Uterus (tissue), 4 donors: ENCODE data around the gene UGT1A8. TPM values are rescaled to one million over a fixed set of nuclear protein-coding genes. Genes with fewer than 3 reads are reported as not detected.

ENCODE experiments used
- DNase-seq, 2 donors: peaks; one replicate each; pipeline ENCODE4 v3.0.0-alpha.2; 2019 to 2020
- H3K27ac ChIP-seq, 2 donors: fragments of 200-600 bp; sonication (generic); 1 replicate in 1 of 2; 2 replicates in 1 of 2; pipeline ENCODE4 v1.5.1; 2016 to 2018
- H3K27me3 ChIP-seq, 2 donors: fragments of 200-600 bp; sonication (generic); one replicate each; pipeline ENCODE4 v1.5.1; 2018 to 2019; ENCODE audit warnings: control low read depth in 1 of 2
- H3K36me3 ChIP-seq, 2 donors: fragments of 200-600 bp; sonication (generic); one replicate each; pipeline ENCODE4 v1.5.1; 2019; ENCODE audit warnings: control low read depth in 1 of 2
- H3K4me1 ChIP-seq, 2 donors: fragments of 200-600 bp; sonication (generic); one replicate each; pipeline ENCODE4 v1.5.1; 2018 to 2019; ENCODE audit warnings: control low read depth in 1 of 2
- H3K4me3 ChIP-seq, 2 donors: fragments of 200-600 bp; sonication (generic); 1 replicate in 1 of 2; 2 replicates in 1 of 2; pipeline ENCODE4 v1.5.1; 2018 to 2019; ENCODE audit warnings: mild to moderate bottlenecking in 1 of 2
- H3K9me3 ChIP-seq, 2 donors: fragments of 200-600 bp; sonication (generic); one replicate each; pipeline ENCODE4 v1.5.1; 2019; ENCODE audit warnings: control low read depth in 1 of 2
- POLR2A ChIP-seq, 2 donors: fragments of 450-650 bp; IDR thresholded peaks; one replicate each; pipeline ENCODE4 v1.6.1; 2016; ENCODE audit warnings: antibody characterized with exemption in 2 of 2, mild to moderate bottlenecking in 1 of 2, moderate library complexity in 1 of 2
- intact Hi-C: fragments of 100-400 bp; cut with DNase I; formaldehyde crosslinking; loops from one replicate; pipeline ENCODE4 v1.15.1; 2023; ENCODE audit warnings: low total_unique reads
- total RNA-seq, 4 donors: library from RNA; depleted of rRNA in 3 of 4; stranded (reverse); fragments of >200 nt in 3 of 4; gene quantifications; one replicate each; pipeline versions ENCODE4 v1.1.0 to v1.2.4, GENCODE V29; 2014 to 2023
- TF ChIP-seq, protein P1 (sequence below), 4 experiments: fragments of 200-600 bp in 2 of 4; fragments of 450-650 bp in 2 of 4; sonication (generic) in 2 of 4; IDR thresholded peaks; one replicate each; pipeline ENCODE4 v1.5.1; 2016 to 2019; ENCODE audit warnings: antibody characterized with exemption in 4 of 4, mild to moderate bottlenecking in 2 of 4, moderate library complexity in 1 of 4
- donor health status: DM: yes; HTN: yes; CAD: no.

UGT1A8 gene
- total RNA-seq, 4 donors from 2014 or later = not detected

DNA sequence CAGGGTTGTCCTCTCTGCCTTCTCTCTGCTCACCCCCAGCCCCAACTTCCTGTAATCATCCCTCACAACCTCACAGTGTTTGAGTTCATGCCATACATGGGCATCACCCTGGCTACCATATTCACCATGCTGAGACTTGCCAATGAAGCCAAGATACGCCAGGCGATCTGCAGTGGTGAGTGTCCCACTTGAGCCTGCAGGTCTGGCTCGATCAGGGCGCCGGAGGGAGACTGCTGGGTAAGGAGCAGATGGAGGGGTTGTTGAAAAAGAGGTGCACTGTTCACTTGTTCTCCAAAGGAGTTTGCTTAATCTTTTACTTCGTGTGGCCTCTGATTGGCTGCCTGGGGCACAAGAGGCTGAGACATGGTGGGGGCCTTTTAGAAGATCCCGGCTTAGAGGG lies 175.3 kb downstream of the UGT1A8 start:
- TF ChIP-seq, protein P1, sequence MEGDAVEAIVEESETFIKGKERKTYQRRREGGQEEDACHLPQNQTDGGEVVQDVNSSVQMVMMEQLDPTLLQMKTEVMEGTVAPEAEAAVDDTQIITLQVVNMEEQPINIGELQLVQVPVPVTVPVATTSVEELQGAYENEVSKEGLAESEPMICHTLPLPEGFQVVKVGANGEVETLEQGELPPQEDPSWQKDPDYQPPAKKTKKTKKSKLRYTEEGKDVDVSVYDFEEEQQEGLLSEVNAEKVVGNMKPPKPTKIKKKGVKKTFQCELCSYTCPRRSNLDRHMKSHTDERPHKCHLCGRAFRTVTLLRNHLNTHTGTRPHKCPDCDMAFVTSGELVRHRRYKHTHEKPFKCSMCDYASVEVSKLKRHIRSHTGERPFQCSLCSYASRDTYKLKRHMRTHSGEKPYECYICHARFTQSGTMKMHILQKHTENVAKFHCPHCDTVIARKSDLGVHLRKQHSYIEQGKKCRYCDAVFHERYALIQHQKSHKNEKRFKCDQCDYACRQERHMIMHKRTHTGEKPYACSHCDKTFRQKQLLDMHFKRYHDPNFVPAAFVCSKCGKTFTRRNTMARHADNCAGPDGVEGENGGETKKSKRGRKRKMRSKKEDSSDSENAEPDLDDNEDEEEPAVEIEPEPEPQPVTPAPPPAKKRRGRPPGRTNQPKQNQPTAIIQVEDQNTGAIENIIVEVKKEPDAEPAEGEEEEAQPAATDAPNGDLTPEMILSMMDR (IDR thresholded peaks at IDR 0.05) = no peak
- no peak for TF ChIP-seq POLR2A (IDR thresholded peaks at IDR 0.05)
- DNase-seq = no peak
- Histone ChIP-seq H3K4me3 (no peak overlapping the region), H3K4me1 (no peaks in the 10 kb centered on the region), H3K9me3 (no peaks in the 10 kb centered on the region), H3K27ac (no peak overlapping the region), H3K27me3 (no peaks in the 10 kb centered on the region), H3K36me3 (no peaks in the 10 kb centered on the region)
- intact Hi-C loops = no loop called here

DNA sequence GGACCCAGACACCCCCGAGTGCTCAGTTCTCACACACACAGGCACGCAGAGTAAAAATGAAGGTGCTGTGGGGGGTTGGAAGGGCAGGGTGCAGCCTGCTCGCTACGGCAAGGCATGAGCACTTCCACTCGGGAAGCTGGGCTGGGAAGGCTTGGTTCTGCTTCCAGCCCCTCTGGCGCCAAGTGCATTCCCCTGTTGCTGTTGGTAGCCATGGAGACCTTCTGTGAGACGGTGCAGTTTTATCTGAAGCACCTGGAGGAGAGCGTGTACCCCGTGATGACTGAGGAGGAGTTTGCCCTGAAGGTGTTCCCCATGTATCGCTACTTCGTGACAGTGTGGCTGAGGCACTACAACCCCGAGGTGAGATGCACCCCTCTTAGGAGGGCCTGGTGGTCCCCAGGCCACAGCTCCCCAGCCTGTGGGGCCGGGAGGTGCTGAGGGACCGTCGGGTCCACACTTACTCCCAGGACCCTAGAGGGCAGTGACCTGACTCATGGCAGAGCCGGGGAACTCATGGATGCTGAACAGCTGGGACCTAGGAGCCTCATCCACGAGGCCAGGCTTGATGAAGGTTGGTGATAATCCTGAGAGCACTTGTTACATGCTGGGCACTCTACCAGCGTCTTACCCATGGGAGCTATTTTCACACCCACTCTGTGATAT lies 176.2 kb downstream of the UGT1A8 start:
- no peak for DNase-seq
- no peak for TF ChIP-seq POLR2A (IDR thresholded peaks at IDR 0.05)
- TF ChIP-seq, protein P1 (IDR thresholded peaks at IDR 0.05) = no peak
- H3K4me1 ChIP-seq = no peaks in the 10 kb centered on the region
- H3K9me3 ChIP-seq = no peaks in the 10 kb centered on the region
- H3K4me3 ChIP-seq = no peak overlapping the region
- no peaks in the 10 kb centered on the region for H3K36me3 ChIP-seq
- no peaks in the 10 kb centered on the region for H3K27me3 ChIP-seq
- intact Hi-C loops = no loop called here
- no peak overlapping the region for H3K27ac ChIP-seq

DNA sequence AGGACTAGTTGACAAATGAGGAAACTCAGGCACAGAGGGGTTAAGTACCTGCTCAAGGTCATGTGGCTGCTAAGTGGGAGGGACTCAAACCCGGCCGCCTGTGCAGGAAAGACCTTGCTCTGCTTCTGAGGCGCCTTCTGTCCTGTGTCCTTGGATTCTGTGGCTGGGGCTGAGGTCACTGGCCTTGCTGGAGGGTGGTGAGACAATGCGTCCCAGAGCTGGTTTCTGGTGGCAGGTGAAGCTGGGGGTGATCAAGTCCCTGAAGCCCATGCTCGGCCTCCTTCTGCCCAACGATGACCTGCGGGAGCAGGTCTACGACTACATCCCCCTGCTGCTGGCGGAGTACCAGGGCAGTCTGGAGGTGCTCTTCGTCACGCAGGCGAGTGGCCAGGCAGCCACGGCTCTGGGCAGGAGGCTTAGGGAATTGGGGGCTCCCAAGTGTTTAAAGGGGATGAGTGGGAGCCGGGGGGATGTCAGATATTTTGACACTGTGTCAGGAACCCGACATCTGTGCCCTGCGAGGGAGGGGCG lies 176.8 kb downstream of the UGT1A8 start:
- TF ChIP-seq POLR2A (IDR thresholded peaks at IDR 0.05) = no peak
- TF ChIP-seq, protein P1 (IDR thresholded peaks at IDR 0.05) = no peak
- no peaks in the 10 kb centered on the region for H3K27me3 ChIP-seq
- H3K36me3 ChIP-seq = no peaks in the 10 kb centered on the region
- H3K9me3 ChIP-seq = no peaks in the 10 kb centered on the region
- no peak for DNase-seq
- no peaks in the 10 kb centered on the region for H3K4me1 ChIP-seq
- intact Hi-C loops = no loop called here
- no peak overlapping the region for H3K27ac ChIP-seq
- H3K4me3 ChIP-seq = no peak overlapping the region

DNA sequence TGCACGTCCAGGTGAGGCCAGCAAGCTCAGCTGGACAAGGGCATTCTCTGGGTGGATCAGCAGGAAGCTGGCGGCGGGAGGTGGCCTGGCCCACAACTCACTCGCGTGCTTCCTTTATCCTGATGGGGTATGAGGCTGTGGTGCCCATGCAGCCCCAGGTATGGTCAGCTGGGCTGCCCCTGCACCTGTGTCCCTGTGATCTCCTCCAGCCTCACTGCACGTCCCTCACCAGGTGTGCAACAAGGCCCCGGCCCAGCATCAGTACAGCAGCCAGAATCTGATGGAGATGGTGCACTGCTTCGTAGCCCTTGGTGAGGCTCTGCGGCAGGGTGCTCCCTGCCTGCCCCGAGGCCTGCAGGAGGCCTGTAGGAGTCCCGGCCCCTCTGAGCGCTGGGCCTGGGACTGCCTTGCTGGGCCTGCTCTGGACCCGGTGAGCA lies 178.3 kb downstream of the UGT1A8 start:
- Histone ChIP-seq H3K4me1 (no peaks in the 10 kb centered on the region), H3K9me3 (no peaks in the 10 kb centered on the region), H3K27ac (no peak overlapping the region), H3K36me3 (no peaks in the 10 kb centered on the region), H3K27me3 (no peaks in the 10 kb centered on the region), H3K4me3 (no peak overlapping the region)
- no peak for DNase-seq
- TF ChIP-seq, protein P1 (IDR thresholded peaks at IDR 0.05) = no peak
- TF ChIP-seq POLR2A (IDR thresholded peaks at IDR 0.05) = no peak
- intact Hi-C loops = no loop called here

DNA sequence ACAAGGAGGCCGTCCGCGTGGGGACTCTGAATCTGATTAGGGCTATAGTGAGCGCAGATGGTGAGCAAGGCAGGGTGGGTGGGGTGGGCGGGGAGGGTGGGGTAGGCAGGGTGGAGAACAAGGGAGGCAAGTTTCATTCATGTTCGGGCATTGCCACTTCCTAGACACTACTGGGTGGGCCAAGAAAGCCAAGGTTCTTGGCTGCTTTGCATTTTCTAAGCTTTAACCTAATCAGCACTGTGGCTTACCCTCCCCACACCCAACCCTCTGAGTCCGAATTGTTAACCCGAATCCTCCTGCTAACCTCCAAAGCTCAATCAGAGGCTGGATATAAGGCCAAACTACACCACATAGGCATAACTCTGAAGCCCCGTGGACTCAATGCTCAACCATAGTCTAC lies 178.8 kb downstream of the UGT1A8 start:
- H3K9me3 ChIP-seq = no peaks in the 10 kb centered on the region
- H3K36me3 ChIP-seq = no peaks in the 10 kb centered on the region
- intact Hi-C loops = no loop called here
- H3K27me3 ChIP-seq = no peaks in the 10 kb centered on the region
- no peak overlapping the region for H3K27ac ChIP-seq
- DNase-seq = no peak
- no peak overlapping the region for H3K4me3 ChIP-seq
- H3K4me1 ChIP-seq = no peaks in the 10 kb centered on the region
- TF ChIP-seq, protein P1 (IDR thresholded peaks at IDR 0.05) = no peak
- no peak for TF ChIP-seq POLR2A (IDR thresholded peaks at IDR 0.05)
